Measurements from ENCODE around the gene JMJD8.

JMJD8 gene

GRCh38 chr16:684071-684794 is at the start of gene JMJD8:
Gene JMJD8, minus strand, starts transcription at chr16:684334. Its CDS starts 15 bp downstream, at chr16:684319.
- peaks cover 58% of the 10 kb centered on the region for H3K4me1 Mint-ChIP-seq (ENCODE audit: low read depth)
- H3K27ac Mint-ChIP-seq, result peak within 1 kb of the TSS; percentile 88
- H3K4me3 Mint-ChIP-seq, result peak within 1 kb of the TSS; percentile 84
- DNase-seq, result peak; percentile 99
- H3K9me3 Mint-ChIP-seq, result no peaks in the 10 kb centered on the region
- H3K36me3 Mint-ChIP-seq (ENCODE audit: low read depth), result peaks cover 65% of the 10 kb centered on the region
- H3K27me3 Mint-ChIP-seq, result no peaks in the 10 kb centered on the region

GRCh38 chr16:733382-734207 is 49.5 kb upstream of the JMJD8 start:
- H3K4me1 Mint-ChIP-seq (ENCODE audit: low read depth), result peaks cover 32% of the 10 kb centered on the region
- H3K27me3 Mint-ChIP-seq, result no peaks in the 10 kb centered on the region
- H3K4me3 Mint-ChIP-seq, result no peak overlapping the region
- H3K27ac Mint-ChIP-seq, result no peak overlapping the region
- DNase-seq, result peak; percentile 62
- H3K9me3 Mint-ChIP-seq, result no peaks in the 10 kb centered on the region
- H3K36me3 Mint-ChIP-seq (ENCODE audit: low read depth), result peaks cover 73% of the 10 kb centered on the region

GRCh38 chr16:732936-733335 is 48.8 kb upstream of the JMJD8 start:
- H3K4me1 Mint-ChIP-seq (ENCODE audit: low read depth), result peaks cover 30% of the 10 kb centered on the region
- no peaks in the 10 kb centered on the region for H3K27me3 Mint-ChIP-seq
- H3K36me3 Mint-ChIP-seq (ENCODE audit: low read depth), result peaks cover 69% of the 10 kb centered on the region
- no peaks in the 10 kb centered on the region for H3K9me3 Mint-ChIP-seq
- no peak overlapping the region for H3K4me3 Mint-ChIP-seq
- DNase-seq, result no peak
- no peak overlapping the region for H3K27ac Mint-ChIP-seq

GRCh38 chr16:732332-732731 is 48.2 kb upstream of the JMJD8 start:
- H3K27ac Mint-ChIP-seq, result no peak overlapping the region
- no peak overlapping the region for H3K4me3 Mint-ChIP-seq
- H3K9me3 Mint-ChIP-seq, result no peaks in the 10 kb centered on the region
- H3K4me1 Mint-ChIP-seq (ENCODE audit: low read depth), result peaks cover 27% of the 10 kb centered on the region
- no peaks in the 10 kb centered on the region for H3K27me3 Mint-ChIP-seq
- DNase-seq, result no peak
- peaks cover 63% of the 10 kb centered on the region for H3K36me3 Mint-ChIP-seq (ENCODE audit: low read depth)

GRCh38 chr16:730666-731509 is 46.8 kb upstream of the JMJD8 start:
- Mint-ChIP-seq H3K27ac (no peak overlapping the region), H3K4me1 (ENCODE audit: low read depth) (peaks cover 17% of the 10 kb centered on the region), H3K36me3 (ENCODE audit: low read depth) (peaks cover 48% of the 10 kb centered on the region), H3K9me3 (no peaks in the 10 kb centered on the region), H3K4me3 (no peak overlapping the region), H3K27me3 (no peaks in the 10 kb centered on the region)
- peak; percentile 36 for DNase-seq

- no peak overlapping the region for H3K27ac Mint-ChIP-seq
- no peaks in the 10 kb centered on the region for H3K27me3 Mint-ChIP-seq
- H3K4me3 Mint-ChIP-seq, result peak overlapping the region; percentile 20
- no peaks in the 10 kb centered on the region for H3K9me3 Mint-ChIP-seq
- DNase-seq, result peak; percentile 34
- H3K36me3 Mint-ChIP-seq (ENCODE audit: low read depth), result peaks cover 42% of the 10 kb centered on the region
- H3K4me1 Mint-ChIP-seq (ENCODE audit: low read depth), result peaks cover 10% of the 10 kb centered on the region
These were observed 45.9 kb upstream of the JMJD8 start for GRCh38 chr16:729768-730665.

GRCh38 chr16:728890-729744 is 45.0 kb upstream of the JMJD8 start:
- H3K27me3 Mint-ChIP-seq, result no peaks in the 10 kb centered on the region
- peaks cover 33% of the 10 kb centered on the region for H3K36me3 Mint-ChIP-seq (ENCODE audit: low read depth)
- peaks cover 5% of the 10 kb centered on the region for H3K4me1 Mint-ChIP-seq (ENCODE audit: low read depth)
- H3K4me3 Mint-ChIP-seq, result peak overlapping the region; percentile 70
- H3K27ac Mint-ChIP-seq, result peak overlapping the region; percentile 63
- H3K9me3 Mint-ChIP-seq, result no peaks in the 10 kb centered on the region
- DNase-seq, result peak; percentile 41

- Mint-ChIP-seq H3K36me3 (ENCODE audit: low read depth) (peaks cover 31% of the 10 kb centered on the region), H3K9me3 (no peaks in the 10 kb centered on the region), H3K4me1 (ENCODE audit: low read depth) (peaks cover 5% of the 10 kb centered on the region), H3K4me3 (peak overlapping the region; percentile 70), H3K27ac (peak overlapping the region; percentile 63), H3K27me3 (no peaks in the 10 kb centered on the region)
- DNase-seq, result peak; percentile 79
These were observed 44.2 kb upstream of the JMJD8 start for GRCh38 chr16:728131-728889.

- H3K4me3 Mint-ChIP-seq, result peak overlapping the region; percentile 70
- H3K27me3 Mint-ChIP-seq, result no peaks in the 10 kb centered on the region
- H3K4me1 Mint-ChIP-seq (ENCODE audit: low read depth), result peaks cover 9% of the 10 kb centered on the region
- H3K9me3 Mint-ChIP-seq, result no peaks in the 10 kb centered on the region
- no peak overlapping the region for H3K27ac Mint-ChIP-seq
- DNase-seq, result peak; percentile 64
- peaks cover 28% of the 10 kb centered on the region for H3K36me3 Mint-ChIP-seq (ENCODE audit: low read depth)
These were observed 43.3 kb upstream of the JMJD8 start for GRCh38 chr16:727291-727977.

GRCh38 chr16:726438-727290 is 42.5 kb upstream of the JMJD8 start, which contains the start of the genes CCDC78 and HAGHL:
Gene CCDC78, minus strand, starts transcription at chr16:726443. Its CDS starts 76 bp downstream, at chr16:726367.
Gene HAGHL, plus strand, starts transcription at chr16:727106. Its CDS starts 404 bp downstream, at chr16:727510.
- H3K27me3 Mint-ChIP-seq, result no peaks in the 10 kb centered on the region
- H3K9me3 Mint-ChIP-seq, result no peaks in the 10 kb centered on the region
- H3K27ac Mint-ChIP-seq, result peak within 1 kb of the TSS; percentile 73
- peak; percentile 79 for DNase-seq
- H3K4me1 Mint-ChIP-seq (ENCODE audit: low read depth), result peaks cover 12% of the 10 kb centered on the region
- H3K36me3 Mint-ChIP-seq (ENCODE audit: low read depth), result peaks cover 20% of the 10 kb centered on the region
- H3K4me3 Mint-ChIP-seq, result peak within 1 kb of the TSS; percentile 70

- peaks cover 12% of the 10 kb centered on the region for H3K4me1 Mint-ChIP-seq (ENCODE audit: low read depth)
- DNase-seq, result no peak
- H3K36me3 Mint-ChIP-seq (ENCODE audit: low read depth), result peaks cover 18% of the 10 kb centered on the region
- H3K27ac Mint-ChIP-seq, result peak overlapping the region; percentile 73
- H3K27me3 Mint-ChIP-seq, result no peaks in the 10 kb centered on the region
- peak overlapping the region; percentile 70 for H3K4me3 Mint-ChIP-seq
- H3K9me3 Mint-ChIP-seq, result no peaks in the 10 kb centered on the region
These were observed 42.0 kb upstream of the JMJD8 start for GRCh38 chr16:726188-726437.
